Mesendoderm (in vitro differentiated cells): ENCODE data around the gene ARHGEF2.

Source experiments
- DNase-seq: peaks from one replicate; pipeline ENCODE4 v3.0.0; 2013
- H2AK5ac ChIP-seq: 2 replicates; pipeline ENCODE4 v1.6.1; 2013; ENCODE audit warnings: low read length, inconsistent platforms
- H2BK120ac ChIP-seq: 2 replicates; pipeline ENCODE4 v1.6.1; 2013; ENCODE audit warnings: low read depth, mild to moderate bottlenecking, low read length, moderate library complexity, mixed read lengths
- H2BK15ac ChIP-seq: replicated peaks from 2 replicates; pipeline ENCODE4 v1.6.1; 2013; ENCODE audit warnings: low read depth, mild to moderate bottlenecking, moderate library complexity
- H2BK5ac ChIP-seq: 2 replicates; pipeline ENCODE4 v1.6.1; 2013; ENCODE audit warnings: low read length, inconsistent platforms
- H3K18ac ChIP-seq: 2 replicates; pipeline ENCODE4 v1.6.1; 2013; ENCODE audit warnings: mild to moderate bottlenecking, low read length, mixed read lengths
- H3K23ac ChIP-seq: one replicate; pipeline ENCODE4 v1.6.1; 2013; ENCODE audit warnings: low read length
- H3K27ac ChIP-seq: 2 replicates; pipeline ENCODE4 v1.5.1; 2013; ENCODE audit warnings: low read depth, mild to moderate bottlenecking, inconsistent platforms, low read length, moderate library complexity
- H3K27me3 ChIP-seq: 2 replicates; pipeline ENCODE4 v1.6.1; 2013; ENCODE audit warnings: low read length, control low read depth, mild to moderate bottlenecking, inconsistent platforms; ENCODE audit not compliant: insufficient read depth, poor library complexity
- H3K36me3 ChIP-seq: 2 replicates; pipeline ENCODE4 v1.6.1; 2013; ENCODE audit warnings: low read length, inconsistent platforms; ENCODE audit not compliant: control insufficient read depth, insufficient read depth
- H3K4ac ChIP-seq: one replicate; pipeline ENCODE4 v1.6.1; 2013; ENCODE audit warnings: low read depth, mild to moderate bottlenecking, low read length, moderate library complexity
- H3K4me1 ChIP-seq: 2 replicates; pipeline ENCODE4 v1.6.1; 2013; ENCODE audit warnings: low read depth, low read length, inconsistent platforms; ENCODE audit not compliant: control insufficient read depth
- H3K4me2 ChIP-seq: 2 replicates; pipeline ENCODE4 v1.6.1; 2013; ENCODE audit warnings: low read length
- H3K4me3 ChIP-seq: 2 replicates; pipeline ENCODE4 v1.5.1; 2013; ENCODE audit warnings: mild to moderate bottlenecking, low read length
- H3K56ac ChIP-seq: one replicate; pipeline ENCODE4 v1.6.1; 2013; ENCODE audit warnings: low read length
- H3K79me1 ChIP-seq: 2 replicates; pipeline ENCODE4 v1.6.1; 2013; ENCODE audit warnings: low read length, inconsistent platforms
- H3K79me2 ChIP-seq: 2 replicates; pipeline ENCODE4 v1.6.1; 2013; ENCODE audit warnings: mild to moderate bottlenecking, low read length; ENCODE audit not compliant: control insufficient read depth, insufficient read depth
- H3K9ac ChIP-seq: 2 replicates; pipeline ENCODE4 v1.6.1; 2013; ENCODE audit warnings: low read length, inconsistent platforms
- H4K5ac ChIP-seq: one replicate; pipeline ENCODE4 v1.6.1; 2013; ENCODE audit warnings: low read length
- H4K8ac ChIP-seq: one replicate; pipeline ENCODE4 v1.6.1; 2013; ENCODE audit warnings: low read depth, mild to moderate bottlenecking, control low read depth, low read length, moderate library complexity
- WGBS: extraction: QIAGEN DNeasy Blood & Tissue Kit; methylation state at CpG from one replicate; pipeline ENCODE4 v1.1.7; 2013; ENCODE audit warnings: low lambda C conversion rate, missing lambda C conversion rate; ENCODE audit not compliant: insufficient coverage; ENCODE audit errors: extremely low coverage; 5-methylcytosine and 5-hydroxymethylcytosine counted together

ARHGEF2 gene

DNA sequence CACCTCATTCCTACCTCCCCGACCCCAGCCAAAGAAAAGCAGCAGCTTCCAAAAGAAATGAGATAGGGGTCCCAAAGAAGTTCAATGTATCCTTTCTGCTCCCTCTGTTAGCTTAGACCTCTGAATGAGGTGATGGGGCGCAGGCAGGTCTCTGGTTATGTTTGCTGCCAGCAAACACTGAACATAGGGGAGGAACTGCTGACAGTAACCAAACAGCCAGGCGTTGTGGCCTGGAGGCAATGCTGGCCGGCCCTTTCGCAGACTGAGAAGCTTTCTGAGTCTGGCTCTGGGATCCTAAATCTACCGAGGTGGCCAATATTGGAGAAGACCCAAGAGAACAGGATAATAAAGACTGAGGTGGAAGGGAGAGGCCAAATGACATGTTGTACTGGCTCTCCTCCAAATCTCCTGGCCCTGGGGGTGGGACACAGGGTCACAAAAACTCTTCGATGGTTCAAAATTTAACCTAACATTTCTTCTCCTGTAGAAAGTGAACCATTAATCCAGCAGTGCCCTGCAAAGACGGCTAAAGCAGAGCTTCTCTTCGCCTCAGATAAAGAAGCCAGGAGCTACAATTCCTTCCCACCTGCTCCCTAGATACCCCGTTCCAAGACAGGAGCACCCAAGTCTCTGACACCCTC is 22.8 kb upstream of the ARHGEF2 start:
- Histone ChIP-seq H3K36me3 (no peaks in the 10 kb centered on the region), H3K4ac (no peak overlapping the region), H3K27ac (no peak overlapping the region), H3K4me3 (no peak overlapping the region), H3K79me1 (no peaks in the 10 kb centered on the region), H4K5ac (no peak overlapping the region), H2BK15ac (no peak overlapping the region), H3K9ac (no peak overlapping the region), H4K8ac (no peak overlapping the region), H3K18ac (no peak overlapping the region), H2BK5ac (no peak overlapping the region), H3K4me1 (no peaks in the 10 kb centered on the region), H3K79me2 (no peaks in the 10 kb centered on the region), H3K4me2 (no peak overlapping the region), H2BK120ac (no peak overlapping the region), H2AK5ac (no peak overlapping the region), H3K56ac (no peak overlapping the region), H3K27me3 (peaks cover 2% of the 10 kb centered on the region), H3K23ac (no peak overlapping the region)
- no peak for DNase-seq
- no CpG with 5 or more reads among the region's 10 CpGs for WGBS

DNA sequence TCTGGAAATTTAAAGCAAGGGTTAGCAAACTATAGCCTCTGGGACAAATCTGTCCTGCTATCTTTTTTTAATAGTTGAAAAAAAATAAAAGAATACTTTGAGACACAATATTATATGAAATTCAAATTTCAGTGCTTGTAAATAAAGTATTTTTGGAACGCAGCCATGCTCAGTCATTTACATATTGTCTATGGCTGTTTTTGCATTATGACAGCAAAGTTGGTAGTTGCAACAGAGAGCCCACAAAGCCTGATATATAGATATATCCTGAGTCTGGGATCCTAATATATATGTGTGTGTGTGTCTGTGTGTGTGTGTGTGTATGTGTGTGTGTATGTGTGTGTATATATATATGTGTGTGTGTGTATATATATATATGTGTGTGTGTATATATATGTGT is 21.6 kb upstream of the ARHGEF2 start:
- Histone ChIP-seq H3K23ac (no peak overlapping the region), H3K4me3 (no peak overlapping the region), H3K18ac (no peak overlapping the region), H3K4ac (no peak overlapping the region), H3K27ac (no peak overlapping the region), H3K36me3 (no peaks in the 10 kb centered on the region), H3K4me1 (peaks cover 2% of the 10 kb centered on the region), H3K4me2 (no peak overlapping the region), H3K9ac (no peak overlapping the region), H3K27me3 (peaks cover 2% of the 10 kb centered on the region), H4K8ac (no peak overlapping the region), H2BK5ac (no peak overlapping the region), H4K5ac (no peak overlapping the region), H2BK120ac (no peak overlapping the region), H2BK15ac (no peak overlapping the region), H3K79me2 (no peaks in the 10 kb centered on the region), H3K56ac (no peak overlapping the region), H3K79me1 (no peaks in the 10 kb centered on the region), H2AK5ac (no peak overlapping the region)
- DNase-seq: no peak
- WGBS: no CpG with 5 or more reads among the region's 1 CpG

DNA sequence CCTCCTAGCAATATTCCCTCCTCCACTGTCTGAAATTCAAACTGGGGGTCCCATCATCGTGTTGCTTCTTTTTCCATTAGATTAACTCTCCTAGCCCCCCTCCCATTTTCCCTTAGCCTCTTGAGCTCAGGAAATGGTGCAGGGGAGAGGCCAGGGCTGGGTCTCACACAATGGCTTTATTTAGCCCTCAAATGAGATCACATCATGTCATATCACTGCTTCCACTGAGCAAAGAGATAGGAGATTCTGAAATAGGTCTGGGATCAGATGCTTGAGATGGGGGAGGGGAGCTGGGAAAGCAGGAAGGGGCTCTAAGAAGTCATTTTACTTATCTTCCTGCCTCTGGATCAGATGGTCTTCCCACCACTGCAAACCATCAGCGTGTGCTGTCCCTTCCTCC is 17.8 kb upstream of the ARHGEF2 start:
- Histone ChIP-seq H2BK15ac (no peak overlapping the region), H3K79me1 (no peaks in the 10 kb centered on the region), H3K18ac (no peak overlapping the region), H2AK5ac (no peak overlapping the region), H3K56ac (peak overlapping the region; percentile 35), H2BK5ac (no peak overlapping the region), H4K8ac (no peak overlapping the region), H3K4ac (no peak overlapping the region), H3K4me1 (peaks cover 2% of the 10 kb centered on the region), H3K23ac (no peak overlapping the region), H2BK120ac (no peak overlapping the region), H3K27ac (peak overlapping the region; percentile 11), H3K79me2 (no peaks in the 10 kb centered on the region), H3K36me3 (no peaks in the 10 kb centered on the region), H4K5ac (no peak overlapping the region), H3K4me3 (no peak overlapping the region), H3K27me3 (peaks cover 2% of the 10 kb centered on the region), H3K9ac (no peak overlapping the region), H3K4me2 (no peak overlapping the region)
- DNase-seq: peak; percentile 84
- no CpG with 5 or more reads among the region's 2 CpGs for WGBS

DNA sequence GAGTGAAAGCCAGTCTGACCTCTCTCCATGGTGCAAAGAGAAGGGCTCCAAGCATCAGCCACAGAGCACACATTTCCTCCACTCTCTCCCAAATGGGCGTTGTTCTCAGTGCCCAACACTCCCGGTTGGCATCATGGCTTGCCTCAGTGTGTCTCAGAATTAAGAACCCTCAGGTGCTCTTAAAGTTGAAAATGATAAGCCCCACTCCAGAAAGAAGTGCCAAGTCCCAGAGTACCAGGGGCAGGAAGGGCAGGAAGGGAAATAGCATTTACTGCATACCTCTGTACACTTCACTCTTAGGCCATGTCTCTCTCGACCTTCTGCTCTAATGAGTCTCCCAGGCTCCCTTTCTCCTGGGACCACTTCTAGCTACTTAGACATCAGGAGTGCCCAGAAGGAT is 15.2 kb upstream of the ARHGEF2 start:
- Histone ChIP-seq H2BK15ac (no peak overlapping the region), H3K4ac (no peak overlapping the region), H3K4me1 (peaks cover 2% of the 10 kb centered on the region), H2BK5ac (no peak overlapping the region), H3K23ac (no peak overlapping the region), H3K27ac (no peak overlapping the region), H3K79me2 (no peaks in the 10 kb centered on the region), H4K8ac (no peak overlapping the region), H3K9ac (no peak overlapping the region), H3K4me3 (no peak overlapping the region), H3K79me1 (no peaks in the 10 kb centered on the region), H3K18ac (no peak overlapping the region), H2AK5ac (no peak overlapping the region), H3K27me3 (no peaks in the 10 kb centered on the region), H2BK120ac (no peak overlapping the region), H3K4me2 (no peak overlapping the region), H3K36me3 (no peaks in the 10 kb centered on the region), H3K56ac (no peak overlapping the region), H4K5ac (no peak overlapping the region)
- DNase-seq: no peak
- WGBS: no CpG with 5 or more reads among the region's 3 CpGs

DNA sequence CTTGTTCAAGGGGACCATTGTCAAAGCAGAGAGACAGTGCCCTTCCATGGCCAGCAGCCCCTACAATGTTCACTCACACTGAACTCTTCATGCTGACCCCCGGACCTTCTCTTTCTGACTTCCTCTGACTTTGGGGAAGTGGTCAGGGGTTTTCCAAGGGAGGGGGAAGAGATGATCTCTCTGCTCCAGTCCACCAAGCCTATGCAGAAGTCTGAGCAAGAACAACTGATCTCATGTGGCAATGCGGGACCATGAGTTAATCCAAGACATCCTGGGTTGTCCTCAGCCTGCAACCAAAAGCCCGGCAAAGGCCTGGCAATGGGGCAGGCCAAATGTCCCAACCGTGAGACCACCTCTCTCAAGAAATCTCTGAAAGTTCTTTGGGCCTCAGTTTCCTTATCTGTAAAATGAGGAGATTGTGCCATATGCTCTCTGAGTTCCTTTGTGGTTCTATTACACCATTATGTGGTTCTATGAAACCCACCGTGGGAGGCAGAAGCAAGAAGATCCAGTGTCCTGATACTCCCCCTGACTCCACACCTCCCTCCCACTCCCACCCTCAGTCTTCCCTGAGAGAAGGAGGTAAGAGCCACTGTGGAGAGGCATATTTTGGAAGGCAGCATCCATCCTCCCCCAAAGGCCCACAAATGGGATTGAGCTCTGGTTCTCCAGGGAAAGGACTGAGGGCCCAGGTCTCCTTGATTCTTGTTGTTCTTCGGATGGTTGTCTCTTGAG is 11.8 kb upstream of the ARHGEF2 start:
- H3K9ac ChIP-seq: no peak overlapping the region
- no peak overlapping the region for H2BK5ac ChIP-seq
- H3K36me3 ChIP-seq: no peaks in the 10 kb centered on the region
- H3K27me3 ChIP-seq: no peaks in the 10 kb centered on the region
- H3K79me1 ChIP-seq: no peaks in the 10 kb centered on the region
- H3K23ac ChIP-seq: no peak overlapping the region
- no peaks in the 10 kb centered on the region for H3K4me1 ChIP-seq
- no peak overlapping the region for H2BK15ac ChIP-seq
- no peak overlapping the region for H2BK120ac ChIP-seq
- H3K4me2 ChIP-seq: no peak overlapping the region
- H3K79me2 ChIP-seq: no peaks in the 10 kb centered on the region
- no peak overlapping the region for H3K18ac ChIP-seq
- no peak overlapping the region for H3K27ac ChIP-seq
- H4K8ac ChIP-seq: no peak overlapping the region
- H4K5ac ChIP-seq: no peak overlapping the region
- H3K4me3 ChIP-seq: no peak overlapping the region
- DNase-seq: no peak
- H3K4ac ChIP-seq: no peak overlapping the region
- no peak overlapping the region for H2AK5ac ChIP-seq
- no peak overlapping the region for H3K56ac ChIP-seq
- no CpG with 5 or more reads among the region's 6 CpGs for WGBS
